SK-N-SH (cell line): ENCODE results near the gene CACNA2D3. TPM values are rescaled to one million over a fixed set of nuclear protein-coding genes. Genes with fewer than 3 reads are reported as not detected.
"Not testable (repeated sequence)": the region's sequence is repeated elsewhere in the genome, so short reads cannot be mapped to it uniquely, and the experiment has no call there.

ENCODE experiments used
- CTCF ChIA-PET: fragments of 300-600, 350-600 bp; formaldehyde crosslinking; extraction: SDS; loops from one replicate; lab custom pipeline; 2021; lab: Yijun Ruan, JAX
- POLR2A ChIA-PET: fragments of 350-600 bp; sonication (Branson Sonifier 250); formaldehyde crosslinking; extraction: SDS; loops from one replicate; lab custom pipeline; 2020; ENCODE audit warnings: antibody characterized with exemption, inconsistent platforms; lab: Yijun Ruan, JAX
- DNase-seq: peaks from one replicate; pipeline ENCODE4 v3.0.0; 2012
- H2AFZ ChIP-seq: fragments of 200-600 bp; sonication (generic); 2 replicates; pipeline ENCODE4 v1.8.1; 2016; ENCODE audit warnings: antibody characterized with exemption, mild to moderate bottlenecking, low read depth
- H3F3A ChIP-seq: fragments of 200-600 bp; sonication (generic); replicated peaks from 2 replicates; pipeline ENCODE3; 2016; ENCODE audit warnings: antibody characterized with exemption, mild to moderate bottlenecking; ENCODE audit not compliant: insufficient read depth
- H3K27ac ChIP-seq, 2 experiments: fragments of 200-500 bp in 1 of 2; fragments of 200-600 bp in 1 of 2; sonication (Bioruptor generic) in 1 of 2; sonication (generic), shearing (Covaris generic) in 1 of 2; 2 replicates each; pipeline versions ENCODE4 v1.5.1 to v1.6.1; 2014 to 2016; ENCODE audit warnings: low read depth in 2 of 2, inconsistent platforms in 1 of 2, low read length in 1 of 2, mild to moderate bottlenecking in 1 of 2, mixed read lengths in 1 of 2
- H3K27me3 ChIP-seq: fragments of 200-600 bp; sonication (generic), shearing (Covaris generic); 2 replicates; pipeline ENCODE4 v1.6.1; 2016; ENCODE audit warnings: mixed run types; ENCODE audit not compliant: insufficient read depth
- H3K36me3 ChIP-seq, 2 experiments: fragments of 200-500 bp in 1 of 2; fragments of 200-600 bp in 1 of 2; sonication (Bioruptor generic) in 1 of 2; sonication (generic) in 1 of 2; replicated peaks in 1 of 2; 2 replicates each; pipeline versions ENCODE3 to v1.5.1; 2014 to 2016; ENCODE audit warnings: low read length in 1 of 2, mild to moderate bottlenecking in 1 of 2; ENCODE audit not compliant: insufficient read depth in 2 of 2, control insufficient read depth in 1 of 2
- H3K4me1 ChIP-seq, 2 experiments: fragments of 200-500 bp in 1 of 2; fragments of 200-600 bp in 1 of 2; sonication (Bioruptor generic) in 1 of 2; sonication (generic), shearing (Covaris generic) in 1 of 2; 2 replicates each; pipeline versions ENCODE4 v1.5.1 to v1.6.1; 2014 to 2016; ENCODE audit warnings: low read depth in 1 of 2, low read length in 1 of 2, mixed run types in 1 of 2; ENCODE audit not compliant: insufficient read depth in 2 of 2, control insufficient read depth in 1 of 2
- H3K4me2 ChIP-seq: fragments of 200-600 bp; sonication (generic), shearing (Covaris generic); 2 replicates; pipeline ENCODE4 v1.6.1; 2017; ENCODE audit warnings: mixed run types
- H3K4me3 ChIP-seq, 2 experiments: fragments of 200-500 bp in 1 of 2; fragments of 200-600 bp in 1 of 2; sonication (Bioruptor generic) in 1 of 2; sonication (generic), shearing (Covaris generic) in 1 of 2; 2 replicates each; pipeline versions ENCODE4 v1.5.1 to v1.8.1; 2014 to 2016; ENCODE audit warnings: low read depth in 2 of 2, inconsistent platforms in 1 of 2, low read length in 1 of 2, mild to moderate bottlenecking in 1 of 2, mixed read lengths in 1 of 2, moderate library complexity in 1 of 2
- H3K79me2 ChIP-seq: fragments of 200-600 bp; sonication (generic); 2 replicates; pipeline ENCODE4 v1.8.1; 2017; ENCODE audit warnings: mild to moderate bottlenecking; ENCODE audit not compliant: insufficient read depth
- H3K9ac ChIP-seq: fragments of 200-600 bp; sonication (generic); 2 replicates; pipeline ENCODE4 v1.6.1; 2017; ENCODE audit warnings: mixed run types
- H3K9me2 ChIP-seq: fragments of 200-600 bp; sonication (generic); 2 replicates; pipeline ENCODE4 v1.6.1; 2017; ENCODE audit warnings: mixed run types
- H3K9me3 ChIP-seq: fragments of 200-600 bp; sonication (generic); 2 replicates; pipeline ENCODE4 v1.6.1; 2017; ENCODE audit warnings: mixed run types, mild to moderate bottlenecking, moderate library complexity
- H4K20me1 ChIP-seq: fragments of 200-600 bp; sonication (generic); 2 replicates; pipeline ENCODE4 v1.6.1; 2017; ENCODE audit warnings: mild to moderate bottlenecking, mixed run types; ENCODE audit not compliant: insufficient read depth
- EP300 ChIP-seq, 2 experiments: IDR thresholded peaks; 2 replicates each; pipeline versions ENCODE4 v1.4.0 to v1.6.1; 2012; ENCODE audit warnings: borderline replicate concordance in 1 of 2, low read depth in 1 of 2, low read length in 1 of 2
- FOSL2 ChIP-seq: IDR thresholded peaks from 2 replicates; pipeline ENCODE4 v1.4.0; 2012; ENCODE audit warnings: low read depth, mild to moderate bottlenecking, moderate library complexity, borderline replicate concordance
- GATA2 ChIP-seq: sonication (generic); formaldehyde crosslinking; IDR thresholded peaks from 2 replicates; pipeline ENCODE4 v1.5.0; 2020; ENCODE audit warnings: mild to moderate bottlenecking, missing genetic modification reagents
- JUND ChIP-seq: IDR thresholded peaks from 2 replicates; pipeline ENCODE4 v1.4.0; 2012
- MEF2A ChIP-seq: IDR thresholded peaks from 2 replicates; pipeline ENCODE4 v1.4.0; 2012; ENCODE audit warnings: low read depth, borderline replicate concordance
- PBX3 ChIP-seq: IDR thresholded peaks from 2 replicates; pipeline ENCODE4; 2012
- SIN3A ChIP-seq: IDR thresholded peaks from 2 replicates; pipeline ENCODE4 v1.6.1; 2012; ENCODE audit warnings: low read depth, mild to moderate bottlenecking, low read length, moderate library complexity, borderline replicate concordance
- TEAD4 ChIP-seq: IDR thresholded peaks from 2 replicates; pipeline ENCODE4 v1.4.0; 2012; ENCODE audit warnings: mild to moderate bottlenecking, borderline replicate concordance; ENCODE audit not compliant: insufficient read depth
- USF2 ChIP-seq: fragments of 150-350 bp; IDR thresholded peaks from 2 replicates; pipeline ENCODE4 v1.6.1; 2017; ENCODE audit warnings: antibody characterized with exemption, low read length, low read depth, borderline replicate concordance
- YY1 ChIP-seq: IDR thresholded peaks from 2 replicates; pipeline ENCODE4 v1.4.0; 2012; ENCODE audit warnings: low read depth, mild to moderate bottlenecking
- ZBTB33 ChIP-seq: IDR thresholded peaks from 2 replicates; pipeline ENCODE4 v1.4.0; 2012; ENCODE audit warnings: low read depth, borderline replicate concordance
- WGBS: methylation state at CpG from one replicate; pipeline ENCODE4 v1.1.6; 2017; ENCODE audit warnings: low lambda C conversion rate; 5-methylcytosine and 5-hydroxymethylcytosine counted together
- polyA plus RNA-seq, 3 experiments: library from polyadenylated mRNA; depleted of rRNA; stranded (reverse); fragments of >200 nt; gene quantifications; 2 replicates each; pipeline ENCODE4 v1.2.3, GENCODE V29; 2012
- TF ChIP-seq, protein P1 (sequence below): IDR thresholded peaks from 2 replicates; pipeline ENCODE4 v1.4.0; 2012; ENCODE audit warnings: low read depth
- TF ChIP-seq, protein P2 (sequence below): IDR thresholded peaks from 2 replicates; pipeline ENCODE4 v1.6.1; 2012; ENCODE audit warnings: mild to moderate bottlenecking, low read depth, low read length, moderate library complexity

The CACNA2D3 gene
- polyA plus RNA-seq, 1 of the 3 experiments (the other 2 are of a cell fraction): 0.15 TPM

DNA sequence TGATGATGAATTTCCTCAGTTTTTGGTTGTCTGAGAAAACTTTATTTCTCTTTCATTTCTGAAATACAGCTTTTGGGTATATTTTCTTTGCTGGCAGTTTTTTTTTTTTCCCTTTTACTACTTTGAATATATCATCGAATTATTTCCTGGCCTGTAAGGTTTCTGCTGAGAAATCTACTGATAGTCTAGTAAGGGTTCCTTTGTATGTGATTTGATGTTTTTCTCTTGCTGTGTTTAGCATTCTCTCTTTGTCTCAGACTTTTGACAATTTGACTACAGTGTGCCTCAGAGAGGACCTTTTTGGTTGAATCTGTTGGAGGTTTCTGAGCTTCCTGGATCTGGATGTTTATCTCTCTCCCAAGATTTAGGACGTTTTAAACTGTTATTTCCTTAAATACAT lies 336.0 kb downstream of the CACNA2D3 start:
- H3K27me3 ChIP-seq: no peaks in the 10 kb centered on the region
- TF ChIP-seq ZBTB33 (no peak), MEF2A (no peak), EP300 (IDR thresholded peaks at IDR 0.05; ENCODE audit: borderline replicate concordance in 1 of 2, low read depth in 1 of 2, low read length in 1 of 2) (no peak), YY1 (no peak), JUND (no peak), FOSL2 (no peak), GATA2 (CRISPR knock-in tag) (no peak), PBX3 (no peak), SIN3A (no peak), TEAD4 (no peak), USF2 (no peak)
- TF ChIP-seq, protein P1, sequence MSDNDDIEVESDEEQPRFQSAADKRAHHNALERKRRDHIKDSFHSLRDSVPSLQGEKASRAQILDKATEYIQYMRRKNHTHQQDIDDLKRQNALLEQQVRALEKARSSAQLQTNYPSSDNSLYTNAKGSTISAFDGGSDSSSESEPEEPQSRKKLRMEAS: no peak
- TF ChIP-seq, protein P2, sequence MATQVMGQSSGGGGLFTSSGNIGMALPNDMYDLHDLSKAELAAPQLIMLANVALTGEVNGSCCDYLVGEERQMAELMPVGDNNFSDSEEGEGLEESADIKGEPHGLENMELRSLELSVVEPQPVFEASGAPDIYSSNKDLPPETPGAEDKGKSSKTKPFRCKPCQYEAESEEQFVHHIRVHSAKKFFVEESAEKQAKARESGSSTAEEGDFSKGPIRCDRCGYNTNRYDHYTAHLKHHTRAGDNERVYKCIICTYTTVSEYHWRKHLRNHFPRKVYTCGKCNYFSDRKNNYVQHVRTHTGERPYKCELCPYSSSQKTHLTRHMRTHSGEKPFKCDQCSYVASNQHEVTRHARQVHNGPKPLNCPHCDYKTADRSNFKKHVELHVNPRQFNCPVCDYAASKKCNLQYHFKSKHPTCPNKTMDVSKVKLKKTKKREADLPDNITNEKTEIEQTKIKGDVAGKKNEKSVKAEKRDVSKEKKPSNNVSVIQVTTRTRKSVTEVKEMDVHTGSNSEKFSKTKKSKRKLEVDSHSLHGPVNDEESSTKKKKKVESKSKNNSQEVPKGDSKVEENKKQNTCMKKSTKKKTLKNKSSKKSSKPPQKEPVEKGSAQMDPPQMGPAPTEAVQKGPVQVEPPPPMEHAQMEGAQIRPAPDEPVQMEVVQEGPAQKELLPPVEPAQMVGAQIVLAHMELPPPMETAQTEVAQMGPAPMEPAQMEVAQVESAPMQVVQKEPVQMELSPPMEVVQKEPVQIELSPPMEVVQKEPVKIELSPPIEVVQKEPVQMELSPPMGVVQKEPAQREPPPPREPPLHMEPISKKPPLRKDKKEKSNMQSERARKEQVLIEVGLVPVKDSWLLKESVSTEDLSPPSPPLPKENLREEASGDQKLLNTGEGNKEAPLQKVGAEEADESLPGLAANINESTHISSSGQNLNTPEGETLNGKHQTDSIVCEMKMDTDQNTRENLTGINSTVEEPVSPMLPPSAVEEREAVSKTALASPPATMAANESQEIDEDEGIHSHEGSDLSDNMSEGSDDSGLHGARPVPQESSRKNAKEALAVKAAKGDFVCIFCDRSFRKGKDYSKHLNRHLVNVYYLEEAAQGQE: no peak
- ChIA-PET POLR2A (no interaction called here), CTCF (no interaction called here)
- H2AFZ ChIP-seq: no peak overlapping the region
- no peaks in the 10 kb centered on the region for H4K20me1 ChIP-seq
- H3K27ac ChIP-seq: no peak overlapping the region
- peaks cover 4% of the 10 kb centered on the region; the same call in 1 of the 2 replicates for H3K9me3 ChIP-seq
- no peak overlapping the region for H3K9ac ChIP-seq
- no peak overlapping the region for H3K4me2 ChIP-seq
- H3K36me3 ChIP-seq: no peaks in the 10 kb centered on the region
- H3K4me1 ChIP-seq: no peaks in the 10 kb centered on the region
- H3F3A ChIP-seq: no peaks in the 10 kb centered on the region
- no peak overlapping the region for H3K4me3 ChIP-seq
- no peaks in the 10 kb centered on the region for H3K9me2 ChIP-seq
- H3K79me2 ChIP-seq: no peaks in the 10 kb centered on the region
- WGBS: 19% methylated on average over 2 of the region's 2 CpGs
- no peak for DNase-seq

DNA sequence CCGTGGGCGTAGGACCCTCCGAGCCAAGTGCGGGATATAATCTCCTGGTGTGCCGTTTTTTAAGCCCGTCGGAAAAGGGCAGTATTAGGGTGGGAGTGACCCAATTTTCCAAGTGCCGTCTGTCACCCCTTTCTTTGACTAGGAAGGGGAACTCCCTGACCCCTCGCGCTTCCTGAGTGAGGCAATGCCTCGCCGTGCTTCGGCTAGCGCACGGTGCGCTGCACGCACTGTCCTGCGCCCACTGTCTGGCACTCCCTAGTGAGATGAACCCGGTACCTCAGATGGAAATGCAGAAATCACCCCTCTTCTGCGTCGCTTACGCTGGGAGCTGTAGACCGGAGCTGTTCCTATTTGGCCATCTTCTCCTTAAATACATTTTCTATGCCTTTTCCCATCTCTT lies 342.2 kb downstream of the CACNA2D3 start:
- DNase-seq, H3K27me3 ChIP-seq, H3K9ac ChIP-seq, H2AFZ ChIP-seq, H3K9me3 ChIP-seq, H3K27ac ChIP-seq, H4K20me1 ChIP-seq, H3K4me2 ChIP-seq, POLR2A ChIA-PET, H3K4me1 ChIP-seq, CTCF ChIA-PET, H3F3A ChIP-seq, H3K9me2 ChIP-seq, H3K4me3 ChIP-seq, H3K79me2 ChIP-seq, H3K36me3 ChIP-seq: not testable (repeated sequence)
- 70% methylated on average over 23 of the region's 23 CpGs for WGBS
